SK-N-SH treated with all-trans-retinoic acid at 6 μM for 48 hours (cell line): ENCODE measurements around the gene IGFBP3.

Source experiments
- ATAC-seq: fragments of 200-7000 bp; cut with Tn5 transposase; 3 replicates; pipeline ENCODE4 v1.9.1; 2020; ENCODE audit warnings: mild to moderate bottlenecking, moderate library complexity
- ARNTL ChIP-seq: fragments of 450-650 bp; formaldehyde crosslinking; IDR thresholded peaks from 2 replicates; pipeline ENCODE4 v1.5.0; 2020; ENCODE audit warnings: low read depth, mild to moderate bottlenecking, moderate library complexity, borderline replicate concordance
- BACH2 ChIP-seq: fragments of 250-450 bp; sonication (Bioruptor Pico); IDR thresholded peaks from 2 replicates; pipeline ENCODE4 v1.9.0; 2021; ENCODE audit warnings: mild to moderate bottlenecking, borderline replicate concordance
- CREB5 ChIP-seq: fragments of 250-450 bp; sonication (Bioruptor Pico); IDR thresholded peaks from 2 replicates; pipeline ENCODE4 v1.5.1; 2020; ENCODE audit warnings: low read depth, mild to moderate bottlenecking, moderate library complexity
- CSDC2 ChIP-seq: fragments of 250-450 bp; sonication (Bioruptor Pico); IDR thresholded peaks from 2 replicates; pipeline ENCODE4 v1.5.0; 2020; ENCODE audit warnings: mild to moderate bottlenecking, moderate library complexity
- CSRNP3 ChIP-seq: fragments of 250-450 bp; sonication (Bioruptor Pico); IDR thresholded peaks from 2 replicates; pipeline ENCODE4 v1.5.1; 2021; ENCODE audit warnings: mild to moderate bottlenecking, moderate library complexity
- ESRRG ChIP-seq: fragments of 250-450 bp; sonication (Bioruptor Pico); IDR thresholded peaks from 2 replicates; pipeline ENCODE4 v1.6.1; 2021; ENCODE audit warnings: mild to moderate bottlenecking
- GLIS3 ChIP-seq: fragments of 250-450 bp; sonication (Bioruptor Pico); IDR thresholded peaks from 2 replicates; pipeline ENCODE4 v1.5.0; 2020; ENCODE audit warnings: mild to moderate bottlenecking, moderate library complexity
- ISL1 ChIP-seq: fragments of 250-450 bp; sonication (Bioruptor Pico); IDR thresholded peaks from 2 replicates; pipeline ENCODE4 v2.1.2; 2022; ENCODE audit warnings: mild to moderate bottlenecking, moderate library complexity
- PATZ1 ChIP-seq: fragments of 250-450 bp; sonication (Bioruptor Pico); IDR thresholded peaks from 2 replicates; pipeline ENCODE4 v1.8.0; 2020; ENCODE audit warnings: mild to moderate bottlenecking, moderate library complexity, borderline replicate concordance
- POU6F1 ChIP-seq: fragments of 250-450 bp; sonication (Bioruptor Pico); IDR thresholded peaks from 2 replicates; pipeline ENCODE4 v1.8.0; 2021; ENCODE audit warnings: low read depth, mild to moderate bottlenecking, moderate library complexity, borderline replicate concordance
- PPARA ChIP-seq: fragments of 250-450 bp; sonication (Bioruptor Pico); IDR thresholded peaks from 2 replicates; pipeline ENCODE4 v1.5.0; 2020; ENCODE audit warnings: mild to moderate bottlenecking, borderline replicate concordance
- RARB ChIP-seq: fragments of 250-450 bp; sonication (Bioruptor Pico); IDR thresholded peaks from 2 replicates; pipeline ENCODE4 v1.8.0; 2021; ENCODE audit warnings: mild to moderate bottlenecking, moderate library complexity
- TCF4 ChIP-seq: fragments of 250-450 bp; sonication (Bioruptor Pico); IDR thresholded peaks from 2 replicates; pipeline ENCODE4 v1.8.0; 2021; ENCODE audit warnings: mild to moderate bottlenecking, moderate library complexity, borderline replicate concordance
- TOX ChIP-seq: fragments of 250-450 bp; sonication (Bioruptor Pico); IDR thresholded peaks from 2 replicates; pipeline ENCODE4 v1.8.0; 2021; ENCODE audit warnings: mild to moderate bottlenecking, moderate library complexity, borderline replicate concordance
- TSHZ2 ChIP-seq: fragments of 250-450 bp; sonication (Bioruptor Pico); IDR thresholded peaks from 2 replicates; pipeline ENCODE4 v1.5.0; 2020; ENCODE audit warnings: mild to moderate bottlenecking, moderate library complexity
- ZC3H10 ChIP-seq: fragments of 250-450 bp; sonication (Bioruptor Pico); IDR thresholded peaks from 2 replicates; pipeline ENCODE4 v1.5.1; 2021; ENCODE audit warnings: mild to moderate bottlenecking, moderate library complexity
- ZFP3 ChIP-seq: fragments of 250-450 bp; sonication (Bioruptor Pico); IDR thresholded peaks from 2 replicates; pipeline ENCODE4 v1.5.0; 2020; ENCODE audit warnings: mild to moderate bottlenecking, moderate library complexity
- ZFP30 ChIP-seq: fragments of 450-650 bp; formaldehyde crosslinking; IDR thresholded peaks from 2 replicates; pipeline ENCODE4 v1.5.0; 2022; ENCODE audit warnings: mild to moderate bottlenecking, moderate library complexity
- ZNF565 ChIP-seq: fragments of 450-650 bp; formaldehyde crosslinking; conservative IDR thresholded peaks from 2 replicates; pipeline ENCODE4 v1.5.0; 2020; ENCODE audit warnings: low read depth, mild to moderate bottlenecking, moderate library complexity
- ZNF70 ChIP-seq: fragments of 450-650 bp; formaldehyde crosslinking; IDR thresholded peaks from 2 replicates; pipeline ENCODE4 v1.5.0; 2020; ENCODE audit warnings: mild to moderate bottlenecking, moderate library complexity

The IGFBP3 gene

GRCh38 chr7:45909561-45909960, 11.5 kb downstream of the IGFBP3 start:
- ATAC-seq: no peak
- TF ChIP-seq ZNF70 (CRISPR knock-in tag) (no peak), ZC3H10 (CRISPR knock-in tag) (no peak)

GRCh38 chr7:45902820-45903219, 18.3 kb downstream of the IGFBP3 start:
- no peak for TF ChIP-seq POU6F1 (CRISPR knock-in tag)
- no peak for TF ChIP-seq GLIS3
- TF ChIP-seq CSRNP3: no peak
- no peak for TF ChIP-seq ISL1 (CRISPR knock-in tag)
- TF ChIP-seq CSDC2 (CRISPR knock-in tag): no peak
- TF ChIP-seq TSHZ2 (CRISPR knock-in tag): no peak
- no peak for TF ChIP-seq BACH2 (CRISPR knock-in tag)
- TF ChIP-seq PATZ1 (CRISPR knock-in tag): no peak
- TF ChIP-seq TOX (CRISPR knock-in tag): no peak
- no peak for TF ChIP-seq ZFP3
- TF ChIP-seq ZNF70 (CRISPR knock-in tag): no peak
- TF ChIP-seq TCF4 (CRISPR knock-in tag): no peak
- TF ChIP-seq ZNF565: no peak
- no peak for TF ChIP-seq ESRRG (CRISPR knock-in tag)
- TF ChIP-seq PPARA (CRISPR knock-in tag): no peak
- no peak for TF ChIP-seq ZC3H10 (CRISPR knock-in tag)
- TF ChIP-seq RARB (CRISPR knock-in tag): no peak
- ATAC-seq: no peak

- TF ChIP-seq ARNTL (CRISPR knock-in tag) (no peak), ZFP3 (no peak), CSRNP3 (no peak), TCF4 (CRISPR knock-in tag) (no peak), CREB5 (CRISPR knock-in tag) (no peak), CSDC2 (CRISPR knock-in tag) (no peak), POU6F1 (CRISPR knock-in tag) (no peak), PATZ1 (CRISPR knock-in tag) (no peak), GLIS3 (no peak), ZFP30 (CRISPR knock-in tag) (no peak)
- TF ChIP-seq, all 23 proteins: peak for 0
- ATAC-seq: no peak
Observed at GRCh38 chr7:45901566-45901965, 19.5 kb downstream of the IGFBP3 start.
